Gastroesophageal sphincter (tissue), 3 donors: ENCODE data around the gene LPIN1.

Experiments used
- EP300 ChIP-seq: sonication (generic); formaldehyde crosslinking; IDR thresholded peaks from one replicate; pipeline ENCODE4 v1.6.1; 2017; ENCODE audit warnings: antibody characterized with exemption, mild to moderate bottlenecking
- POLR2A ChIP-seq, 2 donors: fragments of 450-650 bp; IDR thresholded peaks; one replicate each; pipeline ENCODE4 v1.6.1; 2017; ENCODE audit warnings: antibody characterized with exemption in 2 of 2, mild to moderate bottlenecking in 2 of 2, moderate library complexity in 1 of 2
- TF ChIP-seq, protein P1 (sequence below), 4 experiments: fragments of 200-600 bp in 2 of 4; fragments of 450-650 bp in 2 of 4; sonication (generic) in 1 of 4; IDR thresholded peaks; one replicate each; pipeline ENCODE4 v1.5.1; 2017 to 2019; ENCODE audit warnings: antibody characterized with exemption in 4 of 4, mild to moderate bottlenecking in 2 of 4, moderate library complexity in 2 of 4

DNA sequence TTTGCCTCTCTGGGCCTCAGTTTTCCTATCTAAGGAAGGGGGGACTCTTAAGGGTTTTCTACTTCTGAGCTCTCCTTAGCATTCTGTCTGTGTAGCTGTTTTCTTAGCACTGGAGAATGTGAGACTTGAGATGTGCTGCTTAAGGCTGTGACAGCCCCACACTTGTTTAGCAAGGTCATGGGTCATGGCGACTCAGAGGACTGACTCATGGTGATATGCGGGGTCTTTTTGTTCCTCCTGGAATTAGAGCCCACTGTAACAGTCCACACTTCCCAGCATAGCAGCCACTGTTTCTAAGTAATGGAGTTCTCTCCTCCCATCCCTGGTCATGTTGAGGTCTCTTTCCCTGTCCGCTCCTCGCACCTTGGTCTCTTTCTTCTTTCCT lies 4.1 kb upstream of the LPIN1 start:
- TF ChIP-seq, protein P1, sequence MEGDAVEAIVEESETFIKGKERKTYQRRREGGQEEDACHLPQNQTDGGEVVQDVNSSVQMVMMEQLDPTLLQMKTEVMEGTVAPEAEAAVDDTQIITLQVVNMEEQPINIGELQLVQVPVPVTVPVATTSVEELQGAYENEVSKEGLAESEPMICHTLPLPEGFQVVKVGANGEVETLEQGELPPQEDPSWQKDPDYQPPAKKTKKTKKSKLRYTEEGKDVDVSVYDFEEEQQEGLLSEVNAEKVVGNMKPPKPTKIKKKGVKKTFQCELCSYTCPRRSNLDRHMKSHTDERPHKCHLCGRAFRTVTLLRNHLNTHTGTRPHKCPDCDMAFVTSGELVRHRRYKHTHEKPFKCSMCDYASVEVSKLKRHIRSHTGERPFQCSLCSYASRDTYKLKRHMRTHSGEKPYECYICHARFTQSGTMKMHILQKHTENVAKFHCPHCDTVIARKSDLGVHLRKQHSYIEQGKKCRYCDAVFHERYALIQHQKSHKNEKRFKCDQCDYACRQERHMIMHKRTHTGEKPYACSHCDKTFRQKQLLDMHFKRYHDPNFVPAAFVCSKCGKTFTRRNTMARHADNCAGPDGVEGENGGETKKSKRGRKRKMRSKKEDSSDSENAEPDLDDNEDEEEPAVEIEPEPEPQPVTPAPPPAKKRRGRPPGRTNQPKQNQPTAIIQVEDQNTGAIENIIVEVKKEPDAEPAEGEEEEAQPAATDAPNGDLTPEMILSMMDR (IDR thresholded peaks at IDR 0.05) = no peak
- TF ChIP-seq POLR2A (IDR thresholded peaks at IDR 0.05) = no peak
- TF ChIP-seq EP300 = no peak
